Esophagus (tissue), 2 donors: ENCODE data around the gene PDE1C. TPM values are rescaled to one million over a fixed set of nuclear protein-coding genes. Genes with fewer than 3 reads are reported as not detected.

Experiments
- H3K27ac ChIP-seq, 2 donors: one replicate each; pipeline ENCODE4 v1.5.1; 2013; ENCODE audit warnings: low read depth in 2 of 2, mild to moderate bottlenecking in 2 of 2, inconsistent platforms in 1 of 2, low read length in 1 of 2, moderate library complexity in 1 of 2
- H3K27me3 ChIP-seq, 2 donors: one replicate each; pipeline ENCODE4 v1.6.1; 2013; ENCODE audit warnings: low read length in 2 of 2, control low read depth in 1 of 2, mild to moderate bottlenecking in 1 of 2; ENCODE audit not compliant: insufficient read depth in 2 of 2, control insufficient read depth in 1 of 2
- H3K36me3 ChIP-seq, 2 donors: one replicate each; pipeline ENCODE4 v1.6.1; 2013; ENCODE audit warnings: low read length in 1 of 2; ENCODE audit not compliant: control insufficient read depth in 2 of 2, insufficient read depth in 2 of 2
- H3K4me1 ChIP-seq, 2 donors: one replicate each; pipeline ENCODE4 v1.6.1; 2013; ENCODE audit warnings: low read length in 1 of 2; ENCODE audit not compliant: control insufficient read depth in 2 of 2, insufficient read depth in 2 of 2
- H3K4me3 ChIP-seq, 2 donors: one replicate each; pipeline ENCODE4 v1.5.1; 2013; ENCODE audit warnings: low read length in 2 of 2, mild to moderate bottlenecking in 2 of 2, low read depth in 1 of 2, moderate library complexity in 1 of 2
- H3K9me3 ChIP-seq, 2 donors: one replicate each; pipeline ENCODE4 v1.6.1; 2013; ENCODE audit warnings: mild to moderate bottlenecking in 2 of 2, low read depth in 1 of 2, low read length in 1 of 2, moderate library complexity in 1 of 2; ENCODE audit not compliant: control insufficient read depth in 2 of 2, insufficient read depth in 1 of 2
- WGBS, 2 donors: extraction: QIAGEN DNeasy Blood & Tissue Kit; methylation state at CpG; one replicate each; pipeline ENCODE4 v1.1.7; 2013; 5-methylcytosine and 5-hydroxymethylcytosine counted together
- polyA plus RNA-seq, 2 donors: library from polyadenylated mRNA; stranded (reverse); fragments of 200-250 nt; gene quantifications; one replicate each; pipeline ENCODE4 v1.2.3, GENCODE V29; 2013
- donor health status: healthy with polysubstance abuse.
- donor health status: Bipolar disorder and iron deficiency.

Gene PDE1C
- polyA plus RNA-seq, 2 donors: 1.9 to 2.2 TPM

- H3K4me3 ChIP-seq: no peak overlapping the region
- no peaks in the 10 kb centered on the region for H3K9me3 ChIP-seq
- H3K27ac ChIP-seq: no peak overlapping the region
- H3K36me3 ChIP-seq: no peaks in the 10 kb centered on the region
- no peaks in the 10 kb centered on the region for H3K27me3 ChIP-seq
- no peaks in the 10 kb centered on the region for H3K4me1 ChIP-seq
- WGBS, 2 donors: 88% methylated on average over 3 of the region's 3 CpGs
Measured at GRCh38 chr7:31705377-31705776, 364.8 kb downstream of the PDE1C start.

DNA sequence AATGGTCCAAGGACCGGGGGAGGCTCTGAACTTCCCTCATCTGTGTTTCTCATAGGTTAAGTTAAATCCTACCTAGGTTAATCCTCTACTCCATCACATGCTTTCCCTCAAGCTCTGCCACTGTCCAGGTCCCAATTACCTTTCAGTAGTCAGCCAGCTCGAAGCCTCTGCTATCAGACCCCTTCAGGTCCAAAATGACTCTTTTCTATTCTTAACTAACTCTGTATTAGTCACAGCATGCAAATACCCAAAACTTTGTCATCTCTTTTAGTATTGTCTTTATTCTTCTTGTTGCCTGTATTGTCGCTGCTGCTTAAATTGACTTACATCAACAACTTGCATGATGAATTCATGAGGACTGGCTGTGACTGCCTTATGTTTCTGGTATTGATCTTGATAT, 367.9 kb downstream of the PDE1C start:
- 70 to 82% methylated on average over 3 of the region's 3 CpGs for WGBS, 2 donors
- H3K4me1 ChIP-seq: no peaks in the 10 kb centered on the region

More for the DNA sequence above, 367.9 kb downstream of the PDE1C start:
- Histone ChIP-seq H3K9me3 (no peaks in the 10 kb centered on the region), H3K27me3 (no peaks in the 10 kb centered on the region), H3K27ac (no peak overlapping the region), H3K36me3 (no peaks in the 10 kb centered on the region), H3K4me3 (no peak overlapping the region)
